Coronary artery (tissue), 2 donors: ENCODE data around the gene IGHMBP2.

Experiments used
- DNase-seq: peaks from one replicate; pipeline ENCODE4 v3.0.0-alpha.2; 2017; ENCODE audit warnings: low spot score
- H3K27ac ChIP-seq, 2 donors: fragments of 200-600 bp; sonication (generic); one replicate each; pipeline ENCODE4 v1.5.1; 2016 to 2019
- H3K4me3 ChIP-seq: fragments of 200-600 bp; sonication (generic); 2 replicates; pipeline ENCODE4 v1.5.1; 2016; ENCODE audit warnings: mild to moderate bottlenecking, moderate library complexity
- TF ChIP-seq, protein P1 (sequence below): fragments of 200-600 bp; sonication (generic); IDR thresholded peaks from one replicate; pipeline ENCODE4 v1.5.1; 2019; ENCODE audit warnings: antibody characterized with exemption

Gene IGHMBP2

DNA sequence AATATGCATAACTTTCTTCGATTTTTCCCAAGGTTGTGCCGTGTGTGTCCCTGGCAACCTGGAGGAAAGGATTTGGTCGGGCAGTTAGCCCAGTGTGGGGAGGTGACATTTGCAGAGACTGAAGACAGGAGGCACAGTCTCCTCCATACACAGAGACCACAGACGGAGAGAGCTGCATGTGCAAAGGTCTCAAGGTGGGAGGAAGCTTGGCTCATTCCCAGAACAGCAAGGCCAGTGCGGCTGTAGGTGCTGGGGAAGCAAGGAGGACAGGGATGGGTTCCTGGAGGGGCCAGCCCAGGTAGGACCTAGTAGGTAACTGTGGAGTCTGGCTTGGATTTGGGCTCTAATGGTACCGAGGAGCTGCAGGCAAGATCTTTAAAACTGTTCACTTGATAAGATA, 41.3 kb upstream of the IGHMBP2 start:
- Histone ChIP-seq H3K4me3 (no peak overlapping the region), H3K27ac (no peak overlapping the region)
- TF ChIP-seq, protein P1, sequence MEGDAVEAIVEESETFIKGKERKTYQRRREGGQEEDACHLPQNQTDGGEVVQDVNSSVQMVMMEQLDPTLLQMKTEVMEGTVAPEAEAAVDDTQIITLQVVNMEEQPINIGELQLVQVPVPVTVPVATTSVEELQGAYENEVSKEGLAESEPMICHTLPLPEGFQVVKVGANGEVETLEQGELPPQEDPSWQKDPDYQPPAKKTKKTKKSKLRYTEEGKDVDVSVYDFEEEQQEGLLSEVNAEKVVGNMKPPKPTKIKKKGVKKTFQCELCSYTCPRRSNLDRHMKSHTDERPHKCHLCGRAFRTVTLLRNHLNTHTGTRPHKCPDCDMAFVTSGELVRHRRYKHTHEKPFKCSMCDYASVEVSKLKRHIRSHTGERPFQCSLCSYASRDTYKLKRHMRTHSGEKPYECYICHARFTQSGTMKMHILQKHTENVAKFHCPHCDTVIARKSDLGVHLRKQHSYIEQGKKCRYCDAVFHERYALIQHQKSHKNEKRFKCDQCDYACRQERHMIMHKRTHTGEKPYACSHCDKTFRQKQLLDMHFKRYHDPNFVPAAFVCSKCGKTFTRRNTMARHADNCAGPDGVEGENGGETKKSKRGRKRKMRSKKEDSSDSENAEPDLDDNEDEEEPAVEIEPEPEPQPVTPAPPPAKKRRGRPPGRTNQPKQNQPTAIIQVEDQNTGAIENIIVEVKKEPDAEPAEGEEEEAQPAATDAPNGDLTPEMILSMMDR = no peak
- no peak for DNase-seq

DNA sequence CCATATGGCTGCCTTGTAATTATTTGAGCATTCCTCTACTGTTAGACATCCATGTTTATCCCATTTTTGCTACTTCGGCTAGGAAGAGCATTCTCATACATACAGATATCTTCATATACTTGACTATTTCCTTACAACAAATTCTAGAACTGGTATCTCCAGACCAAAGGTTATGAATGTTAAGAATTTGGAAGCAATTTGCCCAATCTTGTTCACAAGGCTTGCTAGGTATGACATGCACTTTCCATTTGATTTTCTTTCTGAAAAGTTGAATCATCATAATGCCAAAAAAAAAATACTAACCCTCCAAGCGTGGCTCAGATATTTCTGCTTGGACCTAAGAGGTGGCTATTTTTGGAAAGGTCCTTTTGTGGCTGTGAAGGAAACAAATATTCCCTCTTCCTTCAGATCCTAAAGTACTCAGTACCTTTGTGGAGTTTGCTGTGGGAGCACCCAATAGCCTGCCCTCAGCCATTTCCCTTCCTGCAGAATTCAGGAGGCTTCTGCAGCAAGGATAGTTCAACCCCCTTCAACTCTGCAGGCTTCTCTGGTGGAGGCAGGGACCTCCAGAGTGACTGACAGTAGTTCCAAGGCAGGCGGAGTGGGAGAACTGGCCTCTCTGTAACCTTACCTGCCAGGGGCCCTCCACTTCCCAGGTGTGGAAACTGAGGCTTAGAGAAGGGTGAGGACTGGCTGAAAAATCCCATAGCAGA, 40.0 kb upstream of the IGHMBP2 start:
- no peak overlapping the region for H3K4me3 ChIP-seq
- DNase-seq = no peak
- TF ChIP-seq, protein P1 = no peak
- peak overlapping the region in 1 of 2 donors; percentile 26 for H3K27ac ChIP-seq

DNA sequence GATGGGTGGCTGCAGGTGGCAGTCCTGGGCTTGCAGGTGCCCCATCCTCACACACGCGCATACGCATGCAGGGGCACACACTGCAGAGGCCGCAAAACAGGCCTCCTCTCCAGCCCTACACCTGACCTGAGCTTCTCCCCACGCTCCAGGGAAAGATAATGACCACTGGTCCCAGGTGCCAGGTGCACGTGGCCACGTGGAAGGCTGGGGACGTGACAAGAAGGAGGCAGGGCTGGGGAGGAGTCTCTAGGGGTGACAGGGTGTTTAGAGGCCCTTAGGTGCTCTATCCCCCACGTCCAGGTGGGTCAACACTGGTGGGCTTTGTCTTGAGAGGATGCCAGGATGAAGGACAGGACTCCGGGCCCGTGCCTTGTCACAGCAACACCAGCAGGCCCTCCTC, 38.5 kb upstream of the IGHMBP2 start:
- no peak for DNase-seq

DNA sequence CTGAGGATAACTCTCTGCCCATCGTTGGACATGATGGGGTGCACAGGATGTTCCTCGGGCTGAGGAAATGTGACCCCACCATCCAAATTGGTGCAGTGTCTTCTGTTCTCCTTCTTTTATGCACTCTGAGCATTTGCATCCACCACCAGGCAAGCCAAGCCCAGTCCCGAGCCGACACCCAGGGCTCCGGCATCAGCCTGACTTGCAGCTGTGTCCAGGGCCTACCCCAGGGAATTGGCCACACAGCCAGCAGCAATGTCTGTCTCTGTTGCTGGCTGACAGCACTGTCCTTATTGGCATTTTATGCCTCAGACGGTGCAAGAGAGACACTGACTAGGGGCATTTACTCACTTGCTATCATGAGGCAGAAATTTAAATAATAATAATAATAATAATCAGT, 36.6 kb upstream of the IGHMBP2 start:
- no peak for DNase-seq
- Histone ChIP-seq H3K27ac (peak overlapping the region in 1 of 2 donors; percentile 27), H3K4me3 (no peak overlapping the region)
- TF ChIP-seq, protein P1 = no peak

More for the DNA sequence above, 38.5 kb upstream of the IGHMBP2 start:
- Histone ChIP-seq H3K4me3 (no peak overlapping the region), H3K27ac (no peak overlapping the region)
- TF ChIP-seq, protein P1 = no peak

DNA sequence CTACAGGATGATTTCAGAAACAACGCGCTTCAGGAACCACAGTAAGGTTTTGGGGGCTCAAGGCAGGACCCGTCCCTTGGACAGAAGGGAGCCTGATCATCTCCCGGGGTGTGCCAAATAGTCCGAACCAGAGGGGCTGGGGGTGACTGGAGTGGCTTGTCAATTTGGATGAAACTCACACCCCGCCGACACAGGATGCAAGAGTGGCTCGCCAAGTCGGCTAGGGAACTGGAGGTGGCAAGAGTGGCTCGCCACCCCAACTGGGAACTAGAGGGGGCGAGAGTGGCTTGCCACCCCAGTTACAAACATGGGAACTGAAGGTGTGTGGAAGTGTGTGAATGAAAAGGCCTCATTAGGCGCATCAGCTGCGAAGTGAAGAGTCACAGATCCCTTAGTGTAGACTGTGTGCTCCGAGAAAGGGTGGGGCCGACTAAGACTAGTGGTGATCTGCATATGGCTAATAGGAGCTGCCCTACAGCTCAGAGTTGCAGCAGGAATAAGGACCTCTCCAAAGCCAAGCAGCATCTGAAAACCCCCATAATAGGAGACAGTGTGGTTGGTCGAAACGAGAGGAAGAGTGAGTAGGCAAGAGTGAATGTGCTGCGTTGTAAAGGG, 35.4 kb upstream of the IGHMBP2 start:
- no peak for DNase-seq
- Histone ChIP-seq H3K4me3 (no peak overlapping the region), H3K27ac (no peak overlapping the region)
- TF ChIP-seq, protein P1 = no peak

DNA sequence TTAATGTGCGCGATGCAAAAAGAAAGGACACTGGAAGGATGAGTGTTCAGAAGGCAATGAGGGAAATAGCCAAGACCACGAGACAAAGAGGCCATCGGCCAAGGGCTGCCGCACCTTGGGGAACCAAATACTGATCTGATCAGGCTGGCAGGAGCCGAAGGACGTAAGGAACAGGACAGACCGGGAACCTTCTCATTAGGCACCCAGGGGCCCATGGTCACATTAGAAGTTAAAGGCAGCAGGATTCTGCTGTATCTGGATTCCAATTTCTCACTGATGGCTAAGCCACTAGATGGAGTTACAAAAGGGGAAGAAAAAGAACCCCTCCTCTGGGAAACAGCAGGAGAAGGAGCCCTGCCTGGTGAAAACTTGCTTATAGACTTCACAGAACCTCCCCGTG, 33.2 kb upstream of the IGHMBP2 start:
- Histone ChIP-seq H3K4me3 (peak overlapping the region; percentile 64), H3K27ac (peak overlapping the region in 1 of 2 donors; percentile 40)
- TF ChIP-seq, protein P1 = no peak
- no peak for DNase-seq
